Gastrocnemius medialis (tissue), 4 donors: Measurements from ENCODE around the gene REXO1. TPM values are rescaled to one million over a fixed set of nuclear protein-coding genes. Genes with fewer than 3 reads are reported as not detected.

Experiments used
- ATAC-seq, 2 donors: fragments of 150-250 bp; one replicate each; pipeline ENCODE4 v1.9.1; 2016
- DNase-seq, 2 donors: peaks; one replicate each; pipeline ENCODE4 v3.0.0-alpha.2; 2019
- H3K27ac ChIP-seq, 4 donors: fragments of 200-600 bp; sonication (generic); 1 replicate in 1 of 4; 2 replicates in 3 of 4; pipeline ENCODE4 v1.5.1; 2016 to 2018; ENCODE audit warnings: mild to moderate bottlenecking in 2 of 4, moderate library complexity in 1 of 4
- H3K27me3 ChIP-seq, 3 donors: fragments of 200-600 bp; sonication (generic) in 2 of 3; 1 replicate in 1 of 3; 2 replicates in 2 of 3; pipeline versions ENCODE4 v1.5.1 to v1.6.0; 2016 to 2019; ENCODE audit warnings: mild to moderate bottlenecking in 1 of 3, moderate library complexity in 1 of 3
- H3K36me3 ChIP-seq, 2 donors: fragments of 200-600 bp; sonication (generic) in 1 of 2; one replicate each; pipeline ENCODE4 v1.5.1; 2017 to 2018
- H3K4me1 ChIP-seq, 2 donors: fragments of 200-600 bp; sonication (generic) in 1 of 2; one replicate each; pipeline ENCODE4 v1.5.1; 2016 to 2017; ENCODE audit warnings: mild to moderate bottlenecking in 2 of 2
- H3K4me3 ChIP-seq, 4 donors: fragments of 200-600 bp; sonication (generic) in 3 of 4; 1 replicate in 1 of 4; 2 replicates in 3 of 4; pipeline ENCODE4 v1.5.1; 2016 to 2019; ENCODE audit warnings: mild to moderate bottlenecking in 2 of 4
- H3K9me3 ChIP-seq, 3 donors: fragments of 200-600 bp; sonication (generic) in 2 of 3; 1 replicate in 1 of 3; 2 replicates in 2 of 3; pipeline ENCODE4 v1.5.1; 2016 to 2019
- CTCF ChIP-seq, 5 experiments: fragments of 450-650 bp in 3 of 5; fragments of 200-600 bp in 2 of 5; sonication (generic) in 2 of 5; IDR thresholded peaks in 4 of 5; conservative IDR thresholded peaks in 1 of 5; 1 replicate in 4 of 5; 2 replicates in 1 of 5; pipeline ENCODE4 v1.5.1; 2016 to 2019; ENCODE audit warnings: antibody characterized with exemption in 5 of 5, mild to moderate bottlenecking in 3 of 5, moderate library complexity in 3 of 5
- POLR2A ChIP-seq, 2 donors: fragments of 450-650 bp; IDR thresholded peaks; one replicate each; pipeline ENCODE4 v1.6.1; 2017; ENCODE audit warnings: antibody characterized with exemption in 2 of 2, mild to moderate bottlenecking in 2 of 2, moderate library complexity in 2 of 2
- in situ Hi-C, 4 donors: fragments of 200-750 bp; cut with MboI; loops; one replicate each; pipeline versions ENCODE4 v1.15.0 to v1.8.0; 2017; ENCODE audit warnings: low sequenced_read_pairs in 4 of 4
- intact Hi-C: fragments of 100-400 bp; cut with DNase I; formaldehyde crosslinking; loops from one replicate; pipeline ENCODE4 v1.15.1; 2023; ENCODE audit warnings: low total_unique reads
- total RNA-seq, 4 donors: library from RNA; depleted of rRNA; stranded (reverse); fragments of >200 nt; gene quantifications; one replicate each; pipeline versions ENCODE4 v1.1.0 to v1.2.3, GENCODE V29; 2016

Gene REXO1
- total RNA-seq, 4 donors from 2014 or later, result 10.8 to 28.5 (median 20.5) TPM

DNA sequence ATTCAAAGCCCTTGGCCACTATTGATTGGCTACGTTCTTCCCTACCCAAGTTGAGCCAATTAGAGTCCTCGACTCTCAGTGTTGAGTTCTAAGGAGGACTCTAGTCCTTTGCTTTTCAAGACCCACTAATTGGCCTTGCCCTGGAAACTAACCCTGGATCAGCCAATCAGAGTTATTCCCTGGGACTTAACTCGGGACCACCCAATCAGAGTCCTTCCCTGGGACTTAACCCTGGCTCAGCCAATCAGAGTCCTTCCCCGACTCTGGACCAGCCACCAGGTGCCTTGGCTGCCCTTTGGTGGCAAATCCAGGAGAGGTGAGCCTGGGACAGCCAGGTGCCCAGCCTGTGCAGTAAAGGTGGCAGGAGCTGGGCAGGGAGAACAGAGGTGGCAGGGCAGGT lies 64.9 kb downstream of the REXO1 start:
- no peak for ATAC-seq
- peaks cover 17 to 64% (median 49%) of the 10 kb centered on the region in 3 donors for H3K27me3 ChIP-seq
- intact Hi-C loops (no loop called here), in situ Hi-C loops (no loop called here)
- H3K4me3 ChIP-seq, result no peak overlapping the region
- DNase-seq, result no peak
- no peak for TF ChIP-seq POLR2A (IDR thresholded peaks at IDR 0.05)
- TF ChIP-seq CTCF (IDR thresholded peaks at IDR 0.05 in 4 of 5, conservative IDR thresholded peaks at IDR 0.05 in 1 of 5), result no peak
- H3K4me1 ChIP-seq, result no peaks in the 10 kb centered on the region
- peaks cover 0 to 8% (median 0%) of the 10 kb centered on the region in 3 donors for H3K9me3 ChIP-seq
- no peaks in the 10 kb centered on the region for H3K36me3 ChIP-seq
- no peak overlapping the region for H3K27ac ChIP-seq

GRCh38 chr19:1782521-1782920 lies 65.8 kb downstream of the REXO1 start:
- peaks cover 18 to 65% (median 46%) of the 10 kb centered on the region in 3 donors for H3K27me3 ChIP-seq
- no peaks in the 10 kb centered on the region for H3K4me1 ChIP-seq
- H3K4me3 ChIP-seq, result no peak overlapping the region
- DNase-seq (no peak), ATAC-seq (no peak)
- H3K27ac ChIP-seq, result no peak overlapping the region
- no peaks in the 10 kb centered on the region for H3K36me3 ChIP-seq
- H3K9me3 ChIP-seq, result peaks cover 0 to 8% (median 0%) of the 10 kb centered on the region in 3 donors
- intact Hi-C loops, result no loop called here
- TF ChIP-seq POLR2A (IDR thresholded peaks at IDR 0.05) (no peak), CTCF (IDR thresholded peaks at IDR 0.05 in 4 of 5, conservative IDR thresholded peaks at IDR 0.05 in 1 of 5) (no peak)
- in situ Hi-C loops, result no loop called here

DNA sequence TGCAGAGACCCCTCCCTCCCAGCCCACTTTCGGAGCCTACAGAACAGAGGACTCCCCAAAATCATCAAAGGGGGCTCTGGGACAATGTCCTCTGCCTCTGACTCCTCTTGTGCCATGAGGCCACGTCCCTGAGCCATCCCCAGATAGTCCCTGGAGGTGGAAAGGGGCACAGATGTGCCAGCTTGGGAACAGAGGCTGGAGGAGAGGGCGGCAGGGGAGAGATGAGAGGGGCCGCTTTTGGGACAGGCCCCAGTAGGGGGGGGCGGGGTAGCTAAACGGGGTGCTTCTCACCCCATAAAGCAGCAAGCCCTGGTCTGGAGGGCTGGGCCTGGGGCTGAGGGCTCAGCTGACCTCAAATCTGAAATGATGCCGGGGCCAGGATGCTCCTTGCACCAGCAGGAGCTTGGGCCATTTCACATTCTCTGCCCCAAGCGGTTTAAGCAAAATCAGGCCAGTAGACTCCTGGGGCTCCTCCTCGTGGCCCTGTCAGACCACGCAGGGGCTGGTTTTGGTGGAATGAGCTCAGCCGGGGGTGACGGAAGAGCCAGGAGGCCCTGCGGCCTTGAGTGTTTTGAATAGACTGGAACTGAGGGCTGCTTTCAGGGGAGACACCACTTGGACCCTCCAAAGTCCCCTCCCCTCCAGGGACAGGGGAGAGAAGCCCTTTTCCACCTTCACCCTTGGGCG lies 67.9 kb downstream of the REXO1 start:
- no peaks in the 10 kb centered on the region for H3K36me3 ChIP-seq
- H3K9me3 ChIP-seq, result peaks cover 0 to 8% (median 0%) of the 10 kb centered on the region in 3 donors
- TF ChIP-seq POLR2A (IDR thresholded peaks at IDR 0.05) (no peak), CTCF (IDR thresholded peaks at IDR 0.05 in 4 of 5, conservative IDR thresholded peaks at IDR 0.05 in 1 of 5) (no peak)
- in situ Hi-C loops (no loop called here), intact Hi-C loops (no loop called here)
- H3K27ac ChIP-seq, result no peak overlapping the region
- ATAC-seq (no peak), DNase-seq (no peak)
- no peak overlapping the region for H3K4me3 ChIP-seq
- peaks cover 39 to 86% (median 63%) of the 10 kb centered on the region in 3 donors for H3K27me3 ChIP-seq
- H3K4me1 ChIP-seq, result no peaks in the 10 kb centered on the region

- no peak overlapping the region for H3K27ac ChIP-seq
- TF ChIP-seq POLR2A (IDR thresholded peaks at IDR 0.05), result no peak
- TF ChIP-seq CTCF (IDR thresholded peaks at IDR 0.05 in 4 of 5, conservative IDR thresholded peaks at IDR 0.05 in 1 of 5), result no peak
- peaks cover 46 to 95% (median 69%) of the 10 kb centered on the region in 3 donors for H3K27me3 ChIP-seq
- DNase-seq (no peak), ATAC-seq (no peak)
- peaks cover 0 to 8% (median 0%) of the 10 kb centered on the region in 3 donors for H3K9me3 ChIP-seq
- H3K4me1 ChIP-seq, result no peaks in the 10 kb centered on the region
- no peaks in the 10 kb centered on the region for H3K36me3 ChIP-seq
- intact Hi-C loops (no loop called here), in situ Hi-C loops (no loop called here)
- H3K4me3 ChIP-seq, result no peak overlapping the region
Observed at GRCh38 chr19:1779574-1779973, 68.7 kb downstream of the REXO1 start.
